ENCODE results near the gene NCOA3.
"Not testable (repeated sequence)": the region's sequence is repeated elsewhere in the genome, so short reads cannot be mapped to it uniquely, and the experiment has no call there.

NCOA3 gene

DNA sequence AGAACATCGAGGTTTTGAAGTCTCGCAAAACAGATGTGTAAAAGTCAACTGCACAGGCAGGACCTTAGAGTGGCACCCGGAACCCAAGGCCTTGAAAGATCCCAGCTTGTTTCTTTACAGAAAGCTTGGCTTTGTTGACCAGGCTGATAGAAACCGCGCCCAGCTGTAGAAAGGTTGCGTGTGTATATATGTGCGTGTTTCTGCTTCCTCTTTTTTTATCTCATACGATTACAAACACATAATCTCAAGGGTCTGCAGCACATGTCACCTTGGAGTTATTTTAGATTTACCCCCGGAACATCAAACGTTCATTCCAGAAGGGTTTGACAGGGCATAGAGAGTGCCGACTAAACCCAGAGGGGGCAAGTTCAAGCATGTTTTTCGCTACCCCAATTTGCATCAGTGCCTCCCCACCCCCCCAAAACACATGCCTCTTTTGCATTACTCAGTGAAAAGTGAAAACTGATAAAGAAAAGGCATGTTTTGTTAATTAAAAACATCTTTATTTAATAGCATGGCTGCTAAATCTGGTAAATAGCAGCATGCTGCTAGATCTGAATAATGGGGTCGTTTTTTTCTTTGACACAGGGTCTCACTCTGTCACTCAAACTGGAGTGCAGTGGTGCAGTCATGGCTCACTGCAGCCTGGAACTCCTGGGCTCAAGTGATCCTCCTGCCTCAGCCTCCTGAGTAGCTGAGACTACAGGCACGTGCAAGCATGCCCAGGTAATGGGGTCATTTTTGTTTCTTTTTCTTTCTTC, 33.2 kb upstream of the NCOA3 start:
- DNase-seq (ENCODE audit: low read depth in 3 of 3) = no peak

DNA sequence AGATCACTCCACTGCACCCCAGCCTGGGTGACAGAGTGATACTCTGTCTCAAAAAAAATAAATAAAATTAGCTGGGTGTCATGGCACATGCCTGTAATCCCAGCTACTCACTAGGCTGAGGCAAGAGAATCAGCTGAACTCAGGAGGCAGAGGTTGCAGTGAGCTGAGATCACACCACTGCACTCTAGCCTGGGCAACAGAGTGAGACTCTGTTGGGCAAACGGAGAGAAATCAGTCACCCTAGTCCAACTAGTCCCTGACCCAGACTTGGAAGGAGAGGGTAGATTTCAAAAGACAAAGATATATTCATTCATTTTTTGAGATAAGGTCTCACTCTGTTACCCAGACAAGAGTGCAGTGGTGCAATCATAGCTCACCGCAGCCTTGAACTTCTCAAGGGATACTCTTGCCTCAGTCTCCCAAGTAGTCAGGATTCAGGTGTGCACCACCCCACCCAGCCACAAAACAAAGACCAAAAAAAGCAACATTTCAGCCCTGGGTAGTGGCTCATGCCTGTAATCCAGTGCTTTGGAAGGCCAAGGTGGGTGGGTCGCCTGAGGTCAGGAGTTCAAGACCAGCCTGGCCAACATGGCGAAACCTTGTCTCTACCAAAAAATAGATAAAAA, 26.2 kb upstream of the NCOA3 start:
- no peak for DNase-seq (ENCODE audit: low read depth in 3 of 3)

- no peak for DNase-seq (ENCODE audit: low read depth in 3 of 3)
These were observed 25.2 kb upstream of the NCOA3 start for GRCh38 chr20:47476452-47476851.

- DNase-seq (ENCODE audit: low read depth in 3 of 3) = no peak
These were observed 22.6 kb upstream of the NCOA3 start for GRCh38 chr20:47479093-47479492.

GRCh38 chr20:47479506-47479905, 22.2 kb upstream of the NCOA3 start:
- DNase-seq (ENCODE audit: low read depth in 3 of 3) = no peak

DNA sequence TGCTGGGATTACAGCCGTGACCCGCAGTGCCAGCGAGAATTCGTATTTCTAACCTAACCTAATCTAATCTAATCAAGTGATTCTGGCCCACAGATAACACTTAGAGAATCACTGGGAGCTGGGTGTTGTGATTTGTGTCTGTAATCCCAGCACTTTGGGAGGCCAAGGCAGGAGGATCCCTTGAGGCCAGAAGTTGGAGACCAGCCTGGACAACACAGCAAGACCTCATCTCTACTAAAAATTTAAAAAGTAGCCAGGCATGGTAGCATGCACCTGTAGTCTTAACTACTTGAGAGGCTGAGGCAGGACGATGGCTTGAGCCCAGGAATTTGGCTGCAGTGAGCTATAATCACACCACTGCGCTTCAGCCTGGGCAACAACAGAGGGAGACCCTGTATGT, 21.4 kb upstream of the NCOA3 start:
- DNase-seq (ENCODE audit: low read depth in 3 of 3) = no peak

DNA sequence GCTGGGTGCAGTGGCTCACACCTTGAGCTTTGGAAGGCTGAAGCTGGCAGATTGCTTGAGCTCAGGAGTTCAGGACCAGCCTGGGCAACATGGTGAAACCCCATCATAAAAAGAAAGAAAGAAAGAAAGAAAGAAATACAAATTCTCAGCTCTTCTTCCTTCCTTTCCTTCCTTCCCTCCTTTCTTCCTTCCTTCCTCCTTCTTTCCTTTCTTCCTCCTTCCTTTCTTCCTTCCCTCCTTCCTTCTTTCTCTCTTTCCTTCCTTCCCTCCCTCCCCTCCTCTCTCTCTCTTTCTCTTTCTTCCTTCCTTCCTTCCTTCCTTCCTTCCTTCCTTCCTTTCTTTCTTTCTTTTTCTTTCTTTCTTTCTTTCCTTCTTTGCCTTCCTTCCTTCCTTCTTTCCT, 21.0 kb upstream of the NCOA3 start:
- DNase-seq (ENCODE audit: low read depth in 3 of 3) = no peak

- DNase-seq (ENCODE audit: low read depth in 3 of 3) = no peak
These were observed 20.1 kb upstream of the NCOA3 start for GRCh38 chr20:47481330-47482216.

DNA sequence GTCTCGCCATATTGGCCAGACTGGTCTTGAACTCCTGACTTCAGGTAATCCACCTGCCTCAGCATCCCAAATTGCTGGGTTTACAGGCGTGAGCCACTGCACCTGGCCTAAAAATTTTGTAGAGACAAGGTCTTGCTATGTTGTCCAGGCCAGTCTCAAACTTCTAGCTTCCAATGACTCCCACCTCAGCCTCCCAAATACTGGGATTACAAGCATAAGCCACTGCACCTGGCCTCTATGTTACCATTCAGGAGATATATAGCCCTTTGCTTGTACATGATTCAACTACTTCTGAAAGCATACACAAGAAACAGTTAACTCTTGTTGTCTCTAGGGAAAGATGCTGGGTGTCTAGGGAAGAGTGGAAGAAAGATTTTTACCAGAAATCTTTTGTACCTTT, 19.0 kb upstream of the NCOA3 start:
- DNase-seq (ENCODE audit: low read depth in 3 of 3) = no peak

GRCh38 chr20:47484303-47484702, 17.4 kb upstream of the NCOA3 start:
- DNase-seq (ENCODE audit: low read depth in 3 of 3) = no peak

- peak; percentile 35 to 47 (median 45) for DNase-seq (ENCODE audit: low read depth in 3 of 3)
These were observed 14.3 kb upstream of the NCOA3 start for GRCh38 chr20:47487175-47487917.

DNA sequence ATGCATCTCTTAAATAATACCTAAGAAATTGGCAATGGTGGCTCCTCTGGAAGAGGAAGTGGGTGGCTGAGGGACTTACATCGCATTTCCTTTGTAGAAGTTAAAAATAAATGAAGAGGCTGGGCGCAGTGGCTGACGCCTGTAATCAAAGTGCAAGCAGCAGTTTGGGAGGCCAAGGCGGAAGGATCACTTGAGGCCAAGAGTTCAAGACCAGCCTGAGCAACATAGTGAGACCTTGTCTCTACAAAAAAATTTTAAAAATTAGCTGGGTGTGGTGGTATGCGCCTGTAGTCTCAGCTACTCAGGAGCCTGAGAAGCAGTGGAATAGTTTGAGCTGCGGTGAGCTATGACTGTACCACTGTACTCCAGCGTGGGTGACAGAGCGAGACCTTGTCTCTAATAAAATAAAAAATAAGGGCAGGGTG, 12.2 kb upstream of the NCOA3 start:
- DNase-seq (ENCODE audit: low read depth in 3 of 3) = peak in 1 of 3 experiments; percentile 17

GRCh38 chr20:47490795-47491194, 10.9 kb upstream of the NCOA3 start:
- no peak for DNase-seq (ENCODE audit: low read depth in 3 of 3)

GRCh38 chr20:47492284-47492683, 9.4 kb upstream of the NCOA3 start:
- DNase-seq (ENCODE audit: low read depth in 3 of 3) = no peak

DNA sequence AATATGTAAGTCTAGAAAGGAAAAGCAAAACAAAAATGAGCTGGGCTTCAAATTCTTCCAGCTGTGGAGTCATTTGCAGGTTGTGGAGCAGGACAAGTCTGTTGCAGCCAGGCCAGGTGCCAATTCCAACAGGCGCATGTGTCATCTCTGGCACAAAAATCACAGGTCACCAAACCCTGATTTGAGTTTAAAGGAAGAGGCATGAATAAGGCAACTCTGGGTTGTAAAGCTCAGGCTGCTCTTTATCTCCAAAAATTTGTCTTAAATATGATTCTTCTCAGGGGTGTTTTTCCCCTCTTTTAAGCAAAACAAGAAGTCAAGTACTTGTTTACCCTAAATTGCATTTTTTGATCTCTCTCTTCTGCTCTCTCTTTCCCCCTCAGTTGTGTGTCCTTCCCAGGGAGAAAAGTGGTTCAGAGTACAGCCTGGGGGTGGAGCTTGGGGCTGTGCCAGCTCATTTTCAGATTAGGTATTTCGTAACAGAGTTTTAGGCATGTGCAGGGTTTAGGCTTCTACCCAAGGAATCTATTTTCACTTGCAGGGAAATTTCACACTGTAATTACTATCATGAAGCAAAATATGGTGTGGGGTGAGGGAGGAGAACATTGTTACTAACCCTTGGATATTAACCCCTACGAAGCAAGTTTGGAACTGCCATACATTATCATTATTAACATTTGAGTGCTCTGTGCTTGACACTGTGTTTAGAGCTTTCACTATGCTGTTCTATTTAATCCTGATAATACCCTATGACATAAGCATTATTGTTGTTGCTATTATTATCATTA, 8.3 kb upstream of the NCOA3 start:
- DNase-seq (ENCODE audit: low read depth in 3 of 3) = peak in 2 of 3 experiments; percentile 25 to 29

GRCh38 chr20:47493963-47494293, 7.8 kb upstream of the NCOA3 start:
- no peak for DNase-seq (ENCODE audit: low read depth in 3 of 3)

- DNase-seq (ENCODE audit: low read depth in 3 of 3) = not testable (repeated sequence)
These were observed 7.1 kb upstream of the NCOA3 start for GRCh38 chr20:47494606-47495005.

- DNase-seq (ENCODE audit: low read depth in 3 of 3) = no peak
These were observed 5.6 kb upstream of the NCOA3 start for GRCh38 chr20:47496118-47496517.

DNA sequence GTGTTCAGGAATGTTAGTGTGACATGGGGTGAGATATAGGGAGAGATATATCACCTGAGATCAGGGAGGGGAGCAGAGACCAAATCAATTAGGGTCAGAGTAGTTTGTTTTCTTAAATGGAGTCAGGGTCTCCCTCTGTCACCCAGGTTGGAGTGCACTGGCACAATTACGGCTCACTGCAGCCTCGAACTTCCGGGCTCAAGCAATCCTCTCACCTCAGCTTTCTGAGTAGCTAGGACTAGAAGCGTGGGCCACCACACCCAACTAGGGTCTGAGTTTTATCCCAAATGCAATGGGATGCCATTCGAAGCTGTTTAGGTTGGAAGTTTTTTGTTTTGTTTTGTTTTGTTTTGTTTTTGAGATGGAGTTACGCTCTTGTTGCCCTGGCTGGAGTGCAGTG, 3.1 kb upstream of the NCOA3 start:
- no peak for DNase-seq (ENCODE audit: low read depth in 3 of 3)

- DNase-seq (ENCODE audit: low read depth in 3 of 3) = no peak
These were observed 2.6 kb upstream of the NCOA3 start for GRCh38 chr20:47499053-47499452.

GRCh38 chr20:47500082-47500481, 1.6 kb upstream of the NCOA3 start:
- not testable (repeated sequence) for DNase-seq (ENCODE audit: low read depth in 3 of 3)

Data from stimulated activated CD4-positive, alpha-beta T cell treated with anti-CD3 and anti-CD28 coated beads, TNF-alpha, amount 100 ng/mL, for 4 hours (primary cell).